ENCODE data around the gene ITPR1. TPM values are rescaled to one million over a fixed set of nuclear protein-coding genes. Genes with fewer than 3 reads are reported as not detected.

The ITPR1 gene
- polyA plus RNA-seq, 1 of the 3 experiments (the other 2 are of a cell fraction), result 5.9 TPM

DNA sequence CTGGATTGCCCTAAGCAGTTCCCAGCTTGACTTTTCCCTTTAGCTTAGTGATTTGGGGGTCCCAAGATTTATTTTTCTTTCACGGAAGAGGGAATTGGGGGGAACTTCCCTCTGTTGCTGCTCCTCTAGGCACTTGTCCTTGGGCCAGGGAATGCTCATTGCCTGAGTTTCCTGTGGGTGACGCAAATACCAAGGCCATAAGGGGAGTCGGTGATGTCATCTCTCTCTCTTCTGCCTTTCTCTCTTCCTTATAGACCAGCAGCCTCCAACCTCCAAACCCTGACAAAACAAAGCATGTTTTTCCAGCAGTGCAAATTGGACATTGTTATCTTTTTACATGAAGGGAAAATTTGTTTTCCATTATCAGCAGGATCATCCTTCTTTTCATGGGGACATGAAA, 120.2 kb downstream of the ITPR1 start (continued):
- TF ChIP-seq EP300 (IDR thresholded peaks at IDR 0.05; ENCODE audit: borderline replicate concordance in 1 of 2, low read depth in 1 of 2, low read length in 1 of 2) (no peak), USF1 (IDR thresholded peaks at IDR 0.05; ENCODE audit: borderline replicate concordance, low read depth) (no peak), GATA2 (CRISPR knock-in tag; IDR thresholded peaks at IDR 0.05) (no peak), RAD21 (IDR thresholded peaks at IDR 0.05; ENCODE audit: low read length) (no peak), NFIC (IDR thresholded peaks at IDR 0.05; ENCODE audit: borderline replicate concordance) (no peak), ELF1 (IDR thresholded peaks at IDR 0.05) (no peak), FOXJ3 (CRISPR knock-in tag; IDR thresholded peaks at IDR 0.05) (no peak), CHD2 (IDR thresholded peaks at IDR 0.05; ENCODE audit: low read length, partially characterized antibody) (no peak)

DNA sequence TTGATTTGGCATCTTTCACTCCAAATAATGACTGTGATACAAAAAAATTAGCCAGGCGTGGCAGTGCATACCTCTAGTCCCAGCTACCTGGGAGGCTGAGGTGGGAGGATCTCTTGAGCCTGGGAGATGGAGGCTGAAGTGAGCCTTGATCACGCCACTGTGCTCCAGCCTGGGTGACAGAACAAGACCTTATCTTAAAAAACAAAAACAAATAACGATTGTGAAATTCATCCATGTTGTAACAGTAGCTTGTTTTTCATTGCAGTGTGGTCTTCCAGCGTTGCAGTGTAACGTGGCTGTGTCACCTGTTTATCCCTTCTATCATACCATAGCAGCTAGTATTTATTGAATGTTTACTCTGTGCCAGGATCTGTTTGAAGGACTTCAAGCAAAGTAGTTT, 120.9 kb downstream of the ITPR1 start:
- Histone ChIP-seq H2AFZ (ENCODE audit: low read depth) (no peak overlapping the region), H3K36me3 (replicated peaks in 1 of 2; ENCODE audit: control insufficient read depth in 1 of 2, insufficient read depth in 2 of 2, low read length in 1 of 2) (no peaks in the 10 kb centered on the region), H3K27ac (ENCODE audit: low read depth in 2 of 2, low read length in 1 of 2) (no peak overlapping the region), H3K9ac (no peak overlapping the region), H3K4me2 (no peak overlapping the region), H3K4me3 (ENCODE audit: low read depth in 2 of 2, low read length in 1 of 2) (no peak overlapping the region), H3K27me3 (ENCODE audit: insufficient read depth) (no peaks in the 10 kb centered on the region), H3K79me2 (ENCODE audit: insufficient read depth) (no peaks in the 10 kb centered on the region), H3F3A (replicated peaks; ENCODE audit: insufficient read depth) (no peaks in the 10 kb centered on the region), H3K9me2 (no peaks in the 10 kb centered on the region), H3K9me3 (no peaks in the 10 kb centered on the region), H3K4me1 (ENCODE audit: control insufficient read depth in 1 of 2, insufficient read depth in 2 of 2, low read depth in 1 of 2, low read length in 1 of 2) (no peaks in the 10 kb centered on the region; a peak in 1 of 4 replicates), H4K20me1 (ENCODE audit: insufficient read depth) (no peaks in the 10 kb centered on the region)
- ChIA-PET CTCF (interaction anchor here (1.3 to 1.4 kb wide), 2 partner anchors 19 to 263 kb away, joined by 3 to 5 read pairs; no protein-coding TSS in a partner anchor), POLR2A (no interaction called here)
- TF ChIP-seq FOSL2 (IDR thresholded peaks at IDR 0.05; ENCODE audit: borderline replicate concordance, low read depth), result no peak
- TF ChIP-seq SIN3A (IDR thresholded peaks at IDR 0.05; ENCODE audit: borderline replicate concordance, low read depth, low read length), result no peak
- no peak for TF ChIP-seq MAX (IDR thresholded peaks at IDR 0.05; ENCODE audit: low read depth)
- TF ChIP-seq RAD21 (IDR thresholded peaks at IDR 0.05; ENCODE audit: low read length), result no peak
- no peak for TF ChIP-seq MXI1 (IDR thresholded peaks at IDR 0.05; ENCODE audit: low read depth, low read length)
- no peak for TF ChIP-seq CTCF (IDR thresholded peaks at IDR 0.05)
- no peak for TF ChIP-seq TCF12 (IDR thresholded peaks at IDR 0.05)
- TF ChIP-seq EP300 (IDR thresholded peaks at IDR 0.05; ENCODE audit: borderline replicate concordance in 1 of 2, low read depth in 1 of 2, low read length in 1 of 2), result no peak
- no peak for TF ChIP-seq GABPA (IDR thresholded peaks at IDR 0.05; ENCODE audit: low read depth)
- no peak for TF ChIP-seq PBX3 (IDR thresholded peaks at IDR 0.05)
- no peak for TF ChIP-seq CHD2 (IDR thresholded peaks at IDR 0.05; ENCODE audit: low read length, partially characterized antibody)
- TF ChIP-seq FOXM1 (IDR thresholded peaks at IDR 0.05; ENCODE audit: low read depth), result no peak
- no peak for TF ChIP-seq USF1 (IDR thresholded peaks at IDR 0.05; ENCODE audit: borderline replicate concordance, low read depth)
- TF ChIP-seq NRF1 (IDR thresholded peaks at IDR 0.05; ENCODE audit: low read depth, low read length), result no peak
- TF ChIP-seq EZH2phosphoT487 (IDR thresholded peaks at IDR 0.05; ENCODE audit: borderline replicate concordance, low read depth), result no peak
- TF ChIP-seq, protein P1, sequence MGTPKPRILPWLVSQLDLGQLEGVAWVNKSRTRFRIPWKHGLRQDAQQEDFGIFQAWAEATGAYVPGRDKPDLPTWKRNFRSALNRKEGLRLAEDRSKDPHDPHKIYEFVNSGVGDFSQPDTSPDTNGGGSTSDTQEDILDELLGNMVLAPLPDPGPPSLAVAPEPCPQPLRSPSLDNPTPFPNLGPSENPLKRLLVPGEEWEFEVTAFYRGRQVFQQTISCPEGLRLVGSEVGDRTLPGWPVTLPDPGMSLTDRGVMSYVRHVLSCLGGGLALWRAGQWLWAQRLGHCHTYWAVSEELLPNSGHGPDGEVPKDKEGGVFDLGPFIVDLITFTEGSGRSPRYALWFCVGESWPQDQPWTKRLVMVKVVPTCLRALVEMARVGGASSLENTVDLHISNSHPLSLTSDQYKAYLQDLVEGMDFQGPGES (IDR thresholded peaks at IDR 0.05; ENCODE audit: low read depth, low read length), result no peak
- no peak for TF ChIP-seq YY1 (IDR thresholded peaks at IDR 0.05; ENCODE audit: low read depth)
- DNase-seq, result no peak
- WGBS (ENCODE audit: low lambda C conversion rate), result 77% methylated on average over 5 of the region's 5 CpGs

Data from SK-N-SH (cell line).